Stimulated activated CD4-positive, alpha-beta T cell treated with anti-CD3 and anti-CD28 coated beads, TNF-alpha, amount 100 ng/mL, for 24 hours (primary cell): ENCODE measurements around the gene PREP.

Experiments
- DNase-seq, 3 experiments: peaks; one replicate each; pipeline ENCODE4 v3.0.0-alpha.2; 2020; ENCODE audit warnings: low read depth in 3 of 3

PREP gene

DNA sequence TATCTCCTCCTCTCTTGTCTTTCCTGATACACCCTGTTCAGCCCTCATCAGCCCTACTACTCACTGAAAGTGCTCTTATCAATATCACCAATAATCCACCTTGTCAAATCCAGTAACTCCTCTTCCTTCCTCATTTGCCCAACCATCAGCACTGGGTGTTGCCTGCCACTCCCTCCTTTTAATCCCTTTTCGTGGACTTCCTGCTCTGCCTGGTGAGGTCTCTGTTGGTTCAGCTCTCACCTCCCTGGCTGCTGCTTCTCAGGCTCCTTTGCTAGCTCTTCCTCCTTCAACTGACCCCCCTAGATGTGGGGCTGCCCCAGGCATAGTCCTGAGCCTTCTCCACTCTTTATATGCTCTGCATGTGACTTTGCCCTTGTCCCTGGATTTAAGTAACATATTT, 92.5 kb downstream of the PREP start:
- DNase-seq, result no peak

DNA sequence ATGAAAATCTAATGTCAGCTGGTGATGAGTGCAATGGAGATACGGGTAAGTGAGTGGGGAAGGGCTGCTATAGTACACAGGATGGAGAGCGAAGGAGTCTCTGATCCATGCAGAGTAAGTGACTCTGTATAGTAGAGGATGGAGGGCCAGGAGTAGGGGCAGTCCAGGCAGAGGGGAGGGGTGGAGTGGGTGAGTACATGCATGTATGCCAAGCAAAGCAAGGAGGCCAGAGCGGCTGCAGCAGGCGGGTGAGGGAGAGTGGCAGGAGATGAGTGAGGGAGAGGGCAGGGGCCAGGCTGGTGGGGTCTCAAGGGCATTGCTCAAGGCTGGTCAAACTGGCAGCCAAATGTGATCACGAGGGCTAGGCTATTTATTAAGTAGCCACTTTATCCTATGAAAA, 94.0 kb downstream of the PREP start:
- DNase-seq, result no peak

GRCh38 chr6:105305521-105305920, 97.4 kb downstream of the PREP start:
- DNase-seq, result no peak

DNA sequence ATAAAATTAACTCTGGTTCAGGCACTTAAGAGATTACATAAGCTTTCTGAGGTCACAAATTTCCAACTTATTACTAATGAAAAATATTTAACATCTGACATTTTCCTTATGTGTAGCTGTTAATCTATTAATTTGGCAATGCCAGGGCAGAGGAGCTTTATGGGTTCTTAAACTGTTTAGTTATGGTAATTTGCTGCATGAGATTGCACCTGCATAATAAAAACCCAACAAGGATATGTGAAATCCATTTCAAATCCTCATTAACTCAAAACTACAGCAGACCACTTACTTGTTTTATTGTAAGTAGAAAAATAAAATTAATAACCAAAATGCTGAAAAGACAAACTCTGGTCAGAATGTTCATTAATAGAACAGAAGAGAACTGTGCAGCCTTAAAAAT, 98.1 kb downstream of the PREP start:
- DNase-seq, result no peak

GRCh38 chr6:105304366-105304765, 98.5 kb downstream of the PREP start:
- no peak for DNase-seq

DNA sequence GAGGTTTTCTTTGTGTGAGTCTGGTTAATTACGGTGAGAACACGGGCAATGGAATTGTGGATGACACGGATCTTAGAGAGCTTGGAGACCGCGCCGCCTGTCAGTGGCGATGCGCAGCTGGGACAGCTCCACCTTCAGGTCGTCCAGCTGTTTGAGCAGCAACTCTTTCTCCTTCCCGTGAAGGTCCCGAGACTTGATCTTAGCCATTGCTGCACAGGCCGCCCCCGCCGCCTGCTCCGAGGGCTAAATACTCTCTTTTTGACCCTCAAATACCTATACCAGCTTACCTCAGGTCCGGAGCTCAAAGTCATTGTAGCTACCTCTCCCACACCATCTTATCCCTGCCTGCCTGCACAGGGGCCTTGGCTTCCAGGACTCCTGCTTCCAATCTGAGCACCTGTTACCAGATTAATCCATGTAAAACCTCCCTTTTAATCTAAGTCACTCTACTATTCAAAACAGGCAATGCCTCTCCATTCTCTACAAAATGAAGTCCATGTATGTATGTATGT, 100.2 kb downstream of the PREP start:
- no peak for DNase-seq

GRCh38 chr6:105301756-105302616, 100.9 kb downstream of the PREP start:
- no peak for DNase-seq

GRCh38 chr6:105301072-105301503, 101.8 kb downstream of the PREP start:
- no peak for DNase-seq

GRCh38 chr6:105300090-105300489, 102.8 kb downstream of the PREP start:
- no peak for DNase-seq

GRCh38 chr6:105294129-105294528, 108.8 kb downstream of the PREP start:
- DNase-seq, result no peak

- no peak for DNase-seq
These were observed 110.1 kb downstream of the PREP start for GRCh38 chr6:105292689-105293339.

- no peak for DNase-seq
These were observed 111.4 kb downstream of the PREP start for GRCh38 chr6:105291525-105291924.

DNA sequence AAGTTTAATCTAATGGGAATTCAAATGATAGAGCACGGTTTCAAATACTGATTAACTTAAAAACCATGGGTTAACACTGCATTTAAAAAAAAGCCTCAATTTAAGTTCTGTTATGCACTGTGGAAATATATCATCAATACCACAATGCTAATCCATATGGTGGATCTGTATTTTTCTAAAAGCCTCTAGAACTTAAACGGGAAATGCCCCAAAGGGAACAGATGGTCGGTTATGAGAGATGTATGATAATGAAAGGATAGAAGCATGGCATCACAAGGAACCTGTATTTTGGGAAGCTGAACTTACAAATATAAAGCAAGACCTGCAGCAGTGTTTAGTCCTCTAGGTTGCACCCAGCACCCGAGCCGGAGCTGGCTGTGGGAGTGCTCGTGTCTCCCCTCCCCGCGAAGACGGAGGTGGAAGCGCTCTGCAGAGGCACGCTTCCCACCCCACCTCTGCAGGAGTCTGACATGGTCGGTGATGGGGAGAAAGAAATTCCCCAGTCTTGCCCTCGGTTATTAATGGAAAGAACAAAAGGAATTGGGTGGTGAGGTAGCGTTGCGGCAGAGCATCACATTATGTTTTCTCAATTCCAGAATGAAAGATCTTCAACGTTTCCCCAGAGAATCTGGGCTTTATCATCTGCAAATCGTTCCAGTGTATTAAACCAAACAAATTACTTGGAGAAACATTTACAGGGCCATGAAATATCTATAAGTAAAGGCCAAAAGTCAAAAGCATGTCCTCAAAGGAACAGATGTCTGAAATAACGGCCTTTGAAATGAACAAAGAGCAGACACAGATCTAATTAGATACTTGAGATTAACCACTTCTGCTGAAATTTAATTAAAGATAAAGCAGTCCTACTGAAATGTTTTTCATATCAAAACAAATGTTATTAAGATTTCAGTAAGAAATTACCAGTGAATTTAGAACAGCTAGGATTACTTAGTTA, 120.0 kb downstream of the PREP start:
- no peak for DNase-seq

DNA sequence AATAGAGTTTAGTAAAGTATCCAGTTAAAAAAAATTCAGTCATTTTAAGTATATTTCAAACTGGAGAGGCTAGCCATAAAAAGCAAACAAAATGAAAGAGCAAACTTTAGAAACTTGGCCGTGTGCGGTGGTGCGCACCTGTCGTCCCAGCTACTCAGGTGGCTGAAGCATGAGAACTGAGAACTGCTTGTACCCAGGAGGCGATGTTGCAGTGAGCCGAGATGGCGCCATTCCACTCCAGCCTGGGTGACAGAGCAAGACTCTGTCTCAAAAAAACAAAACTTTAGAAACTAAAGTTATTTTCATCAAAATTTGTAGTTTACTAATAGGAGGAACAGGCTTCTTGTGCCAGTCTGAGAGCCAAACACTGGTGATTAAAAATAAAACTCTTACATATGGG, 122.8 kb downstream of the PREP start:
- DNase-seq, result no peak

- no peak for DNase-seq
These were observed 123.4 kb downstream of the PREP start for GRCh38 chr6:105279463-105279862.

DNA sequence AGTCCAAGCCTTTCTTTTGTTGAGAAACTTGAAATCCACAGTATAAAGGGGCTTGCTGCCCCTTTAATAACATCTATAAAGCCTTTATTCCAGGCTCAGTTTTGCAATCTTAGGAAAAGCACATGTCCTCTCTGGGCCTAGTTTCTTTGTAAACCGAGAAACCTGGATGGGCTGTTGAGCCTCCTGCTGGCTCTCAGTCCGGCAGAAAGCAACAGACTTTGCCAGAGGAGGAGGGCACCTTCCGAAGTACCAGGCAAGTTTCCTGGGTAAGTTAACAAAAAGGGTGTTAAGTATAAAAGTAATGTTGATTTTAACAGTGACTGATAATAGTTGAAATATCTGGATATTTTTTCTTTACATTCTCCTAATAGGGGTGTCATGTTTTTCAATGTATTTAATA, 124.1 kb downstream of the PREP start:
- no peak for DNase-seq

DNA sequence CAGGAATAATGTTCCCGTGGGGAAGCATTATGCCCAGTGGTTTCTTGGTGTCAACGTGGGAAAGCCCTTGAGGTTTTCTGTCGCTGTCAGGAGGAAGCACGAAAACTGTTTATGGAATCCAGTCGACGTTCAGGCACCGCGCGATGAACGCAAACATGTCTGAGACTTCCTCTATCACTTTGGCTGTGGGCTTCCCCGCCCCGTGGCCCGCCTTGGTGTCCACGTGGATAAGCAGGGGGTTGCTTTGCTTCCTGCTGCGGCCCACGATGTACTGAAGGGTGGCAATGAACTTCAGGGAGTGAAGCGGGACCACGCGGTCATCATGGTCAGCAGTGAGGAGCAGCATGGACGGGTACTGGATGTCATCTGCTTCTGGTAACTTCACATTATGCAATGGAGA, 124.8 kb downstream of the PREP start:
- DNase-seq, result no peak

DNA sequence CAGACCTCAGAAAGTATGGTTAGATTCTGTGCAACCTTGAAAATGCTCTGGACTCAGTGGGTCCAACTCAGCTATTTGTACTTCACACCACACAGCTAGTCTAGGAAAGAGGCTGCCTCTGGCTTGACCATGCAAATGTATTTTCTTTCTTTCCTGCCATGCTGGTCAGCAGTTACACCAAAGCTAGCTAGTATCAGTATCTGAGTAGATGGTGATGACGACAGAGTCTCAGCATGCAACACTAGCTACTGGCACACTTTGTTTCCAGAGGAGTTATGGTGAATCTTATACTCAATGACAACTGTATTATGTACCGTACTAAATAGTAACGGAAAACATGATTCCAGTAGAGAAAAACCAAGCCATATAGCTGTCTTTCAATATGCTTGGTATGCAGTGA, 126.5 kb downstream of the PREP start:
- DNase-seq, result no peak

DNA sequence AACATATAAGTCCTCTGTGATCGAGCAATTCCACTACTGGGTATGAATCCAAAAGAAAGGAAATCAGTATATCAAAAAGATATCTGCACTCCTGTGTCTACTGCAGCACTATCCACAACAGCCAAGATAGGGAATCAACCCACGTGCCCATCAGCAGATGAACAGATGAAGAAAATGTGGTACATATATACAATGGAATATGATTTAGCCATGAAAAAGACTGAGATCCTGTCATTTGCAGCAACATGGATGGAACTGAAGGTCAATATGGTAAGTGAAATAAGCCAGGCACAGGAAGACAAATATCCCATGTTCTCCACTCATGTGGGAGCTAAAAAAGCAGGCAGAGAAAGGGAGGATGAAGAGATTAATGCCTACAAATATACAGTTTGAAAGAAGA, 127.3 kb downstream of the PREP start:
- DNase-seq, result no peak

DNA sequence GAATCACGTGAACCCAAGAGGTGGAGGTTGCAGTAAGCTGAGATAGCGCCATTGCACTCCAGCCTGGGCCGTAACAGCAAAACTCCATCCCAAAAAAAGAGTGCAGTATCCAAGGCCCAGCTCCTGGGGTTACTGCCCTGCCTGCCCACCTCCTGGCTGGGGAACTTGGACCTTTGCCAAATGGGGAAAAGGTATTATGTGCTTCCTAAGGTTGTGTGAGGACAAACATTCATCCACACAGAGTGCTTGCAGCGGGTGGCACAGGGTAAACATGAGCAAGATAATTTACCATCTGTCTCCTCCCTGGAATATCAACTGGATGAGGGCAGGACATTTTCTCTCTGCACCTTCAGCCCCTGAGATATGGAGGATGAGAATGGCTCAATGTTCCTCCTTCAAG, 128.2 kb downstream of the PREP start:
- no peak for DNase-seq

DNA sequence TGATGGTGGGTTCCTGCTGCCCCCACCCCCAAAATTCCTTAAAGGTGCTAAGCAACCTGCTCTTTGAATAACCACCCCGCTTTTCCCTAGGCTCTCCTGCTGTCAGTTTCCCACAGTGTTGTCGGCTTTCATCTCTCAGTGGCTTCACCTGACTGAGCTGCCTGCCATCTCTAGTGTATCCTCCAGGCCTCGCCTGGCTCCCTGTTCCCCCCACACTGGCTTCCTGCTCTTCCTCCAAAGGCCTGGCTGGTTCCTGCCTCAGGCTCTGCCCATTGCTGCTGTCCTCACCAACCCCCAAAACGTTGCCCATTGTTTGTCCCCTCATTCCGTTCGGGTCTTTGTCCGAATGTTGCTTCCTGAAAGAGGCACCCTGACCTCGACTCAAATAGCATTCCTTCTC, 129.3 kb downstream of the PREP start:
- no peak for DNase-seq

- no peak for DNase-seq
These were observed 130.1 kb downstream of the PREP start for GRCh38 chr6:105272786-105273185.
